GM21515 (cell line): Measurements from ENCODE around the gene PRXL2A.

Source experiments
- ATAC-seq: cut with Tn5 transposase; IDR thresholded peaks from one replicate; pipeline ENCODE4 v1.9.1; 2021; ENCODE audit not compliant: unreplicated experiment

PRXL2A gene

DNA sequence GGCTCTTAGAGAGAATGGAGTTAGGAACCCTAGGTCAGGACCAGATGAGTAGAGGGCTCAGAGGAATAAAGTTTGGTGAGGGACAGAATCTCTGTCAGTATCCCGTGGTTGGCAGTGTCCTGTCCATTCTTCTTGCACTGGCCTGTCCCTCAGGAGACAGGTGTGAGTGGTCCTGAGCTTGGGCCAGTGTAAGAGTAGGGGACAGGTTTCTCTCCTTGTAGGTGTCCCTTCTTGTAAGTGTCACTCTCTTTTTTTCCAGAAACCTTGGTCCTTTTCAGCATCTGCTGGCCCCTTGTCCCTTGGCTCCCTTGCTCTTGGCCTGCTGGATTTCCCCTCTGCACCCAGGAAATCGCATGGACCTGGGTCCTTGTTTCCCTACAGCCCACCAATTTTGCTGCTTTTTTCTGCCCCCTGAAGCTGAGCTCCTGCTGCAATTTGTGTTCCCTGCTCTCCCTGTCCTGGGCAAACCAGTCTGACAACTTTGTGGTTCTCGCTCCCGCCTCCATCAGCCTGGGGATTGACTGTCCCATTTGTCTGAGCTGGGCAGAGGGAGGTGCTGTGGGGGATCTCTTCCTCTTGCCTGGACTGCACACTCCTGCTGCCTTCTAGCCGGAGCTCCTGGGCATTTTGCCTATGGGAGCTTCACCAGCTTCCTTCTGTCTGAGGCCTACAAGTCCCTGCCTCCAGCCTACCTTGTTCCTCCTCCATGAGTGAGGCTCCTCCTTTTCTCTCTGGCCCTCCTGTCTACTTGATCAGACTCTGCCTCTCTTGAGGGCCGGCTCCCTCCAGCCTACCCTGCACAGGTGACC, 52.3 kb downstream of the PRXL2A start:
- no peak for ATAC-seq

DNA sequence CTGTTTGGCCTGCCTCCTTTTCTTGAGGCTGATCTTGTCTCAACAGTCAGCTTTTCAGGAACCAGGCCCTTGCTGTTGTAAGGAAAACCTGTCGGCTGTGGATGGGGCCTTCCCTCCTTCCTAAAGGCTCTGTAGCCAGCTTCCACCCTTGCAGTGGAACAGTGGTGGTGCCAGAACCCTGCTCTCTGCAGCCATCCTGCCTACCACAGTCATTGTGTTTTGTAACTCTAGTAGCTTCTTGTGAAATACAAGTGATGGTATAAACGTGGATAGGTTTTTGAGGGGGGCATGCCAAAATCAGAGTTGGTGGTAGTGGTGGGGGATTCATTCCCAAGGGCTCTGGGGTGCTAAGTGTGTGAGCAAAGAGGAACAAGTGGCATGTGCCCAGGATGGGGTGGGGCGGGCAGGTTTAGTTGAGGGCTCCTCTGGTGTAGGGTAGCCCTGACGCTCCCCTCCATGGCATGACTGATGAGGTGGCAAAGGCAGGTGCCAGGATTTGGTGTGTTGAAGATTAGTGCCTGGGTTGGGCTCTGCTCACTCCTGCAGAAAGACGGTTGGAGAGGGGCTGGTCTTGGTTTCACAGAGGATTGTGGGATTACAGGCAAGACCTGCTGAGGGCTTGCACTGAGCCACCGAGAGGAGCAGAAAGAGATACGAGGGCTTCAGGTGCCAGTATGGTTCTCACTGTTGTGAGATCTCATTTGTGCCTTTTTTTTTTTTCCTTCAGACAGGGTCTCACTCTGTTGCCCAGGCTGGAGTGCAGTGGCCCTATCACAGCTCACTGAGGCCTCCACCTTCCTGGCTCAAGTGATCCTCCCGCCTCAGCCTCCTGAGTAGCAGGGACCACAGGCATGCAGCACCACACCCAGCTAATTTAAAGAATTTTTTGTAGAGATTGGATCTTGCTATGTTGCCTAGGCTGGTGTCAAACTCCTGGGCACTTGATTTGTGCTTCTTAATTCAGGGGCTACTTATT, 53.1 kb downstream of the PRXL2A start:
- ATAC-seq: no peak

DNA sequence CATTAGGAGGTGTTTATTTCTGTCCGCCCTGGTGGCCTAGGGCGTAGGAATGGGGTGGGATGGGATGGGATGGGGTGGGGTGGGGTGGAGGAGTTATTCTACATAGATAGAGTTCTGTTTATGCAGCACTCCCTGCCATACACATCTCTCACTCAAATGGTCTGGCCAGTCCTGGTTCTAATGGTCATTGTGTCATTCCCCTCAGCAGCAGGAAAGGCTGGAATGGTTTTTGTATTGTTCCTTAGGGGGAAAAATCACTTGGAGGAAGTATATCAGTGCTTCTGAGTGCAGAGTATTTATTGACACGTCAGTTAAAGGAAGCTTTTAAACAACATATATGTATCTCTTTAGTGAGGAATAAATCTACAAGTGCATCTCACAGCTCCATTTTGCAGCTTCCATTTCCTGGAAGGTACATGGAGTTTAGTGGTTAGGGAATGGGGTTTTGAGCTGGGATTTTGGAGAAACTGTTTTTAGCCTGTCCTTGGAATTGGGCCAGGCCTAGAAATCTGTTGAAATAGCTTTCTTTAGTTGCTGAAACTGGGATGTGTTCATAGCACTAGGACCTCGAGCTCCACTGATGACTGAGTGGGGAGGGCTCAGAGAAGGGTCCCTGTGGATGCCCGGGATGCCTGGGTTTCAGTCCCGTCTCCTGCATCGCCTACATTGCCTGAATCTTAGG, 54.1 kb downstream of the PRXL2A start:
- no peak for ATAC-seq

DNA sequence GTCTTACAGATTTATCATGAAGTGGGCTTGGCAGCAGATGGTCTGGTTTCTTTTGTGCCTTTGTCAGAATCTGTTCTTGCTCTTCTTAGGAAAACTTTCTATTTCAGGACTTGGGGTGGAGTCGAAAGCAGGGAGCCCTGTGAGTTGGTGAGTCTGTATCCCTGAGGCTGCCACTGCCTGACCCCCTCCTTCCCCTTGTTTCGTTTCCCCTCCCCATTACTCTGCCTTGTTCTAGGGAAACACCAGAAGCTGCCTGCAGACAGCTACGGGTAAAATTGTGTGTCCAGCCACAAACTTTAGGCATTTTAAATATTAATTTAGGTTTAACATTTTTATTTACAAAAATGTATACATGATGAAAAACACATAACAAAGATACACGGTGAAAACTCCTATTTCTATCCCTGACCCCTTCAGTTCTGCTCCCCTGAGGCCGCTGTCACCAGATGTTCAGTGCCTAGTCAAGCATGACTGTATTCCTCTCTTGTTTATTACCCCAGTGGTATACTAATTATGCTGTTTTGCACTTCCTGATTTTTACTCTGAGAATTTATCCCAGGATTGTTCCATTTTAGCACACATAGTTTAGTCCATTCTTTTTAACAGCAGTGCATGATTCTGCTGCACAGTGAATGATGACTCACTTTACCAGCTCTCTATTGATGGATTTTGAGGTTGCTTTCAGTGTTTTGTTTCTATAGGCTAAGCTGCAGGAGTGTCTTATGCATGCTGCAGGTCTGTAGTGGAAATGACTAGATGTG, 54.8 kb downstream of the PRXL2A start:
- no peak for ATAC-seq

DNA sequence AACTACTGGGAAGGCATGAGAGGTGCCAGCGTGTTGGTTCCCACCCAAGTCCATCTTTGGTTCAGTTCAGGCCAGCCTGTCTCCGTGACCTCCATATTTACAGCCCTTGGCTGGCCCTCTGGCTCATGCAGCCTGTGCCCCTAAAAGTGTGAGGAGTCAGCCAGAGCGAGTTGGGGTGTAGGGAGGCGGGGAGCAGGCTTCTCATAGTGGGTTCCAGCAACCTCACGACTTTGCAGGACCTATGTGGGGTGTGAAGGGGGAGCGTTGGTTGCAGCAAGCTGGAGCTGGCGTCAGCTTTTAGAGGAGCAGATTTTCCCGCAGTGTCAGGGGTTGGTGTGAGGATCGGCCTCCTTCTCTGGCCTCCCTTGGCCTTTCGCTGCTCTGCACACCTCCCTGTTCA, 55.5 kb downstream of the PRXL2A start:
- no peak for ATAC-seq

DNA sequence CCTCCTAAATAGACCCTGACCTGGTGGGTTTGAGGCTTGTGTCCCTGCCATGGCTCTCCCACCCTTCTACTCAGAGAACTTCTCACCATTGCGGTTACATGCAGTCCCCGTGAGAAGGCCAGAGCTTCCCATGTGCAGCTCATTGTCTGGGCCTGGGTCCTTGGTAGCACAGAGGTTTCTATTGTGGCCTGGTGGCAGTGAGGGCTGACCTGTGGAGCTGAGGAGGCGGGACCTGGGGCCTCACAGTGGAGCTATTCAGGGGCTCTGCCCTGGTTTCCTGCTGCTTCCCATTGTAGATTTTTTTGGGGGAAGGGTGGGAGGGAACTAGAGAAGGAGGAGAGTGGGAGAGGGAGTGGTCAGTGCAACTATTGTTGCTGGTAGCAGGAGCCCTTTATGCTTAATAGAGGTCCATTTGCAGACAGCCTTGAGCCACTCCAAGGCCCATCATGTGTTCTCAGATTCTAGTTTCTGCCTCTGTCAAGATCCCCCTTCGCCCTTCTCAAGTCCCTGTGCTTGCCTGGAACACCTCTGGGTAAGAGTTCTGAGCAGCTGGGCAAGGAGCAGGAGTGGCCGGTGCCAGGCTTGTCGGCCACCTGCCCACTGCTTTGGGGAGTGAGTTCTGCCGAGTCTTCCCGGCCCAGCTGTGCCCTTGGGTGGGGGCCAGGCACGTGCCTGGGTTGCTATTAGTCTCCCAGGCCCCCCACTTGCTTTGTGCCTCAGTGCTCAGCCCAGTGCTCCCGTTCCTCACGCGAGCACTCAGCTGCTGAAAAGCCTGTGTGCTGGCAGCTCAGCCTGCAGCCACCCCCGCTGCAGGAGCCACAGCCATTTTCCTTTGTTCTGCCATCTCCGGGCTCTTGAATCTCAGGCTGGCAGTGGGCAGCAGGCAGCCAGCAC, 56.5 kb downstream of the PRXL2A start:
- ATAC-seq: no peak

DNA sequence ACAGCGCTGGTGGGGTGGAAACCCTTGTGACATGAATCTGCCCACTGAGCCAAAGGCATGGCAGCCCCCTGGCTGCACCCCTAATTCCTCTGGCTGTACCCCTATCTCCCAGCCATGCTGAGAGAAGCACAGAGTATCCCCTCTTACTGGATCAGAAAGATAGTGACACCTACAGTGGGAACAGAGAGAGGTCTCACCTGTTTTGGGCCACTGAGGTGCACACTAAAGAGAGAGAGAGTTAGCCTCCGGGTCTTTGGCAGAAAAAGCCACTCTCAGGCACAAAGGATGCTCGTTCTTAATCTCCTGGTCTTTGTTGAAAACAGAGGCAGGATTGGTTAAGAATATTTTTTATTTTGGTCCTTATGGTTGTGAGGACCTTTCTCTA, 57.1 kb downstream of the PRXL2A start:
- no peak for ATAC-seq

DNA sequence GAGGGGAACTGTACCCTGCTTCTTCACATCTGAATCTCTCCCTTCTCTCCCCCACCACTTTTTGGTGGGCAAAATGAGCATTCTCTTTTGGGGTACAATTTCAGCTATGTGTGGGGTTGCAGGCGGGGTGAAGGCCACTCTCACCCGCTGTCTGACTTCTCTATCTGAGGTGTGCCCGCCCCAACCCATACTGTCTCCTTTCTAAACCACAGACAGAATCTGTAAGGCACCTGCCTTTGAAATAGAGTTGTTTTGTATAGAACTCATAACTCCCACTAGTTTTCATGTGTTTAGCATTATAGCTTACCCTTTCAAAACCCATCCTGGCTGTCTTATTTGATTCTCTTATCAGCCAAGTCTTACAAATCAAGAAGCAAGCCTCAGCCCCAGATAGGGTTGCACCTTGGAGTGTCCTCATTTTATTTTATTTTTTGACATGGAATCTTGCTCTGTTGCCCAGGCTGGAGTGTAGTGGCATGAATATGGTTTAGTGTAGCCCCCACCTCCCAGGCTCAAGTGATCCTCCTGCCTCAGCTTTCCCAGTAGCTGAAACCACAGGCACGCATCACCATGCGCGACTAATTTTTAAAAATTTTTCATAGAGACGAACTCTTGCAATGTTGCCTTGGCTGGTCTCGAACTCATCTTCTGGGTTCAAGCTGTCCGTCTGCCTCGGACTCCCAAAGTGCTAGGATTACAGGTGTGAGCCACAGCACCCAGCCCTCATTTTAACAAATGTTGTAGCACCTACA, 57.7 kb downstream of the PRXL2A start:
- ATAC-seq: no peak

DNA sequence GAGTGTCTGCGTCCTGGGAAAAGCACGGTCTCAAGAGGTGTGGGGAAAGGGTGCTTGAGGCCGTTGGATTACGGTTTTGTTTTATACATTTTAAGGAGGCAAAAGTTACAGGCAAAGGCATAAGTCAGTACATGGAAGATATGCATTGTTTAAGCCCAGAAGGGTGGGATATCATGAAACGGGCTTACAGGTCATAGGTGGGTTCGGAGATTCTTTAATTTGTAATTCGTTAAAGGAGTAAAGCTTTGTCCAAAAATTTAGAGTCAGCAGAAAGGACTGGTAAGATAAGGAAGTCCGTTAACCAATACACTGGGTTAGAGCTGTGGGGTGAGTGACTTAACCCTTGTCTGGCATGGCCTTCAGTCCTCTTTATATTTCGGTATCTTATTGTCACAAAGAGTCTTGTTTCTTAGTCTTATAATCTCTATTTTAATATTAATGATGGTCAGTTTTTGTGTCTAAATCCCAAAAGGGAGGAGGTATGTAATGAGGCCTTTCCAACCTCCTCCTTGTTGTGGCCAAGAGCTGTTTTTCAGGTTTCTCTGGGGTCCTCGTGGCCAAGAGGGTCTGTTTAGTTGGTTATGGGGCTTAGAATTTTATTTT, 58.5 kb downstream of the PRXL2A start:
- no peak for ATAC-seq

DNA sequence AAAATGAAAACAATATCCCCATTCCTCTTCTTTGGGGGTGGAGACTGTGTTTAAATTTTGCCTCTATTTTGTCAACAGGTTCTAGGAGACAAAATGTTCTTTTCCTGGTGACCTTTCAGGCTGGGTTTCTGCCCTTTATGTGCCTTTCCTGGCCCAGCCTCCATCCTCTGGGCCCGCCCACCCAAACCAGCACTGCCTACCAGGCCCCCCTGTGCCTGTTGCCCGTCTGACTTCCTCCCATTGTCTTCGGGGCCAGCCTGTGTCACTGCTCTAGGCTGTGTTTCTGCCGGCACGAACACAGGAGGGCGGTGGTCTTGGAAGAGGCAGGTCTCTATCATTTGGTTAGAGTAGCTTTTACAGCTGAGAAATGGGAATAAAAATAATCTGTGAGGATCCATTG, 59.7 kb downstream of the PRXL2A start:
- ATAC-seq: no peak

DNA sequence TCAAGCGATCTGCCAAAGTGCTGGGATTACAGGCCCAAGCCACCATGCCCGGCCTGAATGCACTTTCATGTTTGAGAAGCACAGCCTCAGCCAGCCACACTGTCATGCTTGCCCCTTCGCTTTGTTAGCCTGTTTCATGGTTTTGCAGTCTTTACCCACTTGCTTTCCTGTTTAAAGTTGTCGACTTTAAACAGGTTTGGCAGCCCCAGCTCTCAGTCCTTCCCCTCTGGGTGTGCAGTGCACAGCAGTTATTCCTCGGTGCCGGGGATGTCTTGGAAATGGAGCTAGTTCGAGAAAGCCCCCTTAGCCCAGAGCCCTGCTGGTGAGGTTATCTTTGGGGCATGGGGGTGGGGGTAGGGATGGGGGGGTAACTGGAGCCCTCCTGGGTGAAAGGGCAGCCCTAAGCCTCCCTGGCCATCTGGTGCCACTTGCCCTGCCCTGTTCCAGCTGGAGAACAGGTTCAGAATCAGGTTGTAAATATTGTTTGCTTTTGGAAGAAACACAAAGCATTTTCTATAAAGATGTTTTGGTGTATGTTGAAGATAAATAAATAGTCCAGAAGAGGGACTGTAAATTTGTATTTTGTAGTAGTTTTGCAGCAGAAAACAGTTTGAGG, 60.6 kb downstream of the PRXL2A start:
- ATAC-seq: no peak

DNA sequence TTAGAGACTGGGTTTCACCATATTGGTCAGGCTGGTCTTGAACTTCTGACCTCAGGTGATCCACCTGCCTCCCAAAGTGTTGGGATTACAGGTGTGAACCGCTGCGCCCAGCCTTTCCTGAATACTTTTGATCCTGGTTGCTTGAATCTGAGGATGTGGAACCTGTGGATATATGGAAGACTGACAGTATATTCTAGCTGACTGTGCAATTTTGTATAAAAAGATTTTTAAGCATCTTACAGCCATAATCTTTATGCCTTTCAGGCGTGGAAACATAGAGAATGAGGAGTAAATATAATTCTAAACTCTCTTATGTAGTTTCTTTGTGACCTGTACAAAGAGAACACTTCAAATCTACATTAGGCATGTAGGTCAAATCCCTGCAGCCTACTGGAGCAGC, 61.9 kb downstream of the PRXL2A start:
- no peak for ATAC-seq

DNA sequence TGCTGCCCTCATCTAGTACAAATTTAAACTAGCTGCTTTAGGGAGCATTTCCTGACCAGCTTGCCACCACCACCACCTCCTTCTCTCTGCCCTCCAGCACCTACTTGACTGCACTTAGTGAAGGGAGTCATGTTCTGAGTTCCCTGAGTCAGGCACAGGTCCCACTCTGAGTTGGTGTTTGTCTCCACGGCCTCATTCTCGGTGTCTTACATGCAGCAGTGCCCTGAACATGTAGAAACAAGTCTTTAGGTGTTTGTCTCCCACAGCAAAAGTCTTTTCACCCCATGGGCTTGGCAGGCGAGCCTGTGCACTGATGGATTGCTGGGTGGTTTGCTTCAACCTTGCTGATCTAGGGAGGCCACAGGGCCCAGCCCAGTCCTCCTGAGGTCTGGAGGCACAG, 62.6 kb downstream of the PRXL2A start:
- no peak for ATAC-seq

DNA sequence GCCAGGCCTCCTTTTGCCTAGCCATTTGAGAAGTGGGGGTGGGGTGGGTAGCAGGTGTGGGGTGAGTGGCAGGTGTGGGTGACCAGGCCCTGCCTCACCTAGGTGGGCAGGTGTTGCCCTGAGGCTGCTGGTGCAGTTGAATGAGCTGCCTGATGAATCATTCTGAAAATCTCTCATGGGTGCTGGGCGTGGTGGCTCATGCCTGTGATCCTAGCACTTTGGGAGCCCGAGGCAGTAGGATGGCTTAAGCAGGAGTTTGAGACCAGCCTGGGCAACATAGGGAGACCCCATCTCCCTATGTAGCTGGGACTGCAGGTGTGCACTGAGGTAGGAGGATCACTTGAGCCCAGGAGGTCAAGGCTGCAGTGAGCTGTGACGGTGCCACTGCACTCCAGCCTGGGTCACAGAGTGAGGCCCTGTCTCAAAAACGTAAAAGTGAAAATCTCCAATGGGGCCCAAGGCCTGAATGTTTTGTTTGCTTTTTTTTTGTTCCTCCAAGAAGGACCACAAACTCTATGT, 63.4 kb downstream of the PRXL2A start:
- ATAC-seq: peak; percentile 62

DNA sequence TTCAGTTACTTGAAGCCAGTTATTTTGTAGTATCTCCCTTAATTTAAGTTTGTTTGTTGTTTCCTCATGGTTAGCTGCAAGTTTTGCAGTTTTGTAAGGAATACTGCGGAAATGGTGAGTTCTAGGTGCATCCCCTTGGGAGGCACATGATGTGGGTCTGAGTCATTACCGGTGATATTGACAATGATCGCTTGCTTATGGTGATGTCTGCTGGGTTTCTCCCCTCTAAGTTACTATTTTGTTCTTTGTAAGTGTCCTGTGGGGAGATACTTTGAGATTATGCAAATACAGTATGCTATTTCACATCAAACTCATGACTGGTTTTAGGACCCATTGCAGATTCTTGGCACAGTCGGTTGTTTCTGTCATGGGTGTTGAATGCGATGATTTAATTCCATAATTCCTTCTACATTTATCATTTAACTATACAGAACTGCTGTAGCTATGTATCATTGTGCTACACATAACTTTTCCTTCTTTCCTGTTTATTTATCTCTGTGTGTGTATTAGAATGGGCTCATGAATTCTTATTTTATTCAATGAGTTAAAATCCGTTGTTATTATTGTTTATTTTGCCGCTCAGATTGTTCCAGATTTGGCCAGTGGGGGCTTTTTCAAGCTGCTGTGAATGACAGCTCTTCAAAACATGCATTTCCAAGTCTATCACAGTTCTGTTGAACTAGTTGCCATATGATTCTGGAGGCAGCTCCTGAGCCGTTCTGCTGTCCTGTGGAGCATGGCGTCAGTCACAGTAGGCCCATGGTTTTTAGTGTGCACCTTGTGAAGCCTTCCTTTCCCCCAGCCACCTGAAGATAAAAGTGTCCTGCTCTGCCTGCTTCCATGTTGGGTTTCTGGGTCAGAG, 64.1 kb downstream of the PRXL2A start:
- ATAC-seq: peak; percentile 87

DNA sequence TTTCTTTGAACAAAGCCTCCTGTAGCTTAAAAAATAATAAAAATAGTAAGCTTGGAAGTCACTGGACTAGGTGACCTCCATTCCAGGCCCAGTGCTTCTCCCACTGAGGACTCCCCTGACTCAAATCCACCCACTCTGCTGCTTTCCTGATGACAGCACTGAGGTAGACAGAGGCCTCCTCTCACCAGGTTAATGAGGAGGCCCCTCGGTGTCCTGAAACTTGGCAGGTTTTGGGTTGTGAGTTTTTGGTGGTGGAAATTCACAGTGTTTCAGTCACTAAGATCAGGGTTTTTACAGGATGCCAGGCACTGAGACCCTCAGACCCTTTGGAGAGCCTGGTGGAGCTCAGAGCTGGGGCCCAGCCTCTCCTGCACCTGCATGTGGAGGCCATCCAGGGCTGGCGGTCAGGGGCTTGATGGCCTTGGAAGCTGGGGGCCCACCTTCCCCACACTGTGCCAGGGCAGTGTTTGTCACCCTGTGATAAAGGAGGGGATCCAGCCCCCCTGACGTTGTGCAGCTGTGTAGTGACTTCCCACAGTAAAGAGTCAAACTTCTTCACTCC, 64.8 kb downstream of the PRXL2A start:
- no peak for ATAC-seq
